ENCODE data around the gene SYNGR4.
A peak's percentile ranks its signal among the peaks of the same experiment; 100 is the strongest.
"Not testable (repeated sequence)": the region's sequence is repeated elsewhere in the genome, so short reads cannot be mapped to it uniquely, and the experiment has no call there.

Gene SYNGR4

DNA sequence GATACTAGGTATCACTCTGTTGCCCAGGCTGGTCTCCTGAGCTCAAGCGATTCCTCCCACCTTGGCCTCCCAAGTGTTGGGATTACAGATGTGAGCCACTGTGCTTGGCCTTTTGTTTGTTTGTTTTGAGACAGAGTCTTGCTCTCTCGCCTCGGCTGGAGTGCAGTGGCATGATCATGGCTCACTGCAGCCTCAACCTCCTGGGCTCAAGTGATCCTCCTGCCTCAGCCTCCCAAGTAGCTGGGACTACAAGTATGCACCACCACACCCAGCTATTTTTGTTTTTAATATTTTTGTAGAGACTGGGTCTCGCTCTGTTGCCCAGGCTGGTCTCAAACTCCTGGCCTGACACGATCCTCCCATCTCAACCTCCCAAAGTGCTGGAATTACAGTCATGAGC lies 7.6 kb downstream of the SYNGR4 start:
- not testable (repeated sequence) for DNase-seq

DNA sequence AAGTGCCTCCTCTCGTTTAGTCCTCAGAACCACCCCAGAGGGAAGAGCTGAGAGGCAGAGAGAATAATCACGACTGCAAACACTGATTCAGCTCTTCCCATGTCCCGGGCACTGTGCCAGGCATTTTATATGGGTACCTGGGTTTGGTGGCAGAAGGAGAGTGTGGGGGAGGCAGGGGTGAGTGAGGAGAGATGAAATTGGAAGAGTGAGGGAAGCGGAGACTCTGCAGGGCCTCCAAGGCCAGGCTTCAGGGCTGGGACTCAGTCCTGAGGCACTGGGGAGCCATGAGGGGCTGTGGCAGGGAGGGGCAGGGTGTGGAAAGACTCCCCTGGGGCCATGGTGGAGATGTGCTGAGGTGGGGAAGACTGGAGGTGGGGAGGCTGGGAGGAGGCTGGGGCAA lies 8.7 kb downstream of the SYNGR4 start:
- no peak for DNase-seq

DNA sequence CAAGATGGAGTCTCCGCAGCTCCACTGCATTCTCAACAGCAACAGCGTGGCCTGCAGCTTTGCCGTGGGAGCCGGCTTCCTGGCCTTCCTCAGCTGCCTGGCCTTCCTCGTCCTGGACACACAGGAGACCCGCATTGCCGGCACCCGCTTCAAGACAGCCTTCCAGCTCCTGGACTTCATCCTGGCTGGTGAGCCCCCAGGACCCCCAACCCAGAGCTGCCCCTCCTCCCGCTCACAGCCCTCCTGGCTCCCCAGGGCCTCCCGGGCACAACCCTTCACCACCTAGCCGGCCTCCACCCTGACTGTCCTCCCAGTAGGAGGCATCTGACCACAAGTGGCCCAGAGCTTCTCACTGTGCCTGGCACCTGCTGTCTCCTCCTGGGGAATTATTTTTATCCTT lies 9.4 kb downstream of the SYNGR4 start:
- no peak for DNase-seq

DNA sequence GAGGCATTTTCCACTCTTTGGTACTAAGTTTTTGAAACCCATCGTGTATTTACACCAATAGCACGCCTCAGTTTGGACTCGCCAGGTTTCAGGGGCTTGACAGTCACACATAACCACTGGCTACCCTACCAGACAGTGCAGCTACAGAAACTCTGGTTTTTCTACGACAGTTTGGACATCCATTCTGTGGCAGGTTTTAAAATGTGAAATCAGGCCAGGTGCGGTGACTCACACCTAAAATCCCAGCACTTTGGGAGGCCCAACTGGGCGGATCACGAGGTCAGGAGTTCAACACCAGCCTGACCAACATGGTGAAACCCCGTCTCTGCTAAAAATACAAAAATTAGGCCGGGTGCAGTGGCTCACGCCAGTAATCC lies 14.0 kb downstream of the SYNGR4 start:
- no peak for DNase-seq

DNA sequence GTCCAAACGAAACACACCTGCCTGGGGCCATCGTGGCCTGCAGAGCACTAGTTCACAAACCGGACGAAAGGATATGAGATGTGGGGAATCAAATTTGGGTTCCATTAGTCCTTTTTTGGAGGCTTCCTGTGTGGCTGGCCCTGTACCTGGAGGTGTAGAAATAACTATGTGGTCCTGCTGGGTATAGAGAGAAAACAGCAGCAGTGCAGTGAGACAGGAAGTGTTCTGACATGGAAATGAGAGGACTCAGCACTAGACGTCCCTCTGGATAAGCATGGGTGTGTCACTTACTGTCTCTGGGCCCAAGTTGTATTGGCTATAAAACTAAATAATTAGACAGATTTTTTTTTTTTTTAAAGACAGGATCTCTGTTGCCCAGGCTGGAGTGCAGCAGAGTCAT lies 14.9 kb downstream of the SYNGR4 start:
- DNase-seq = no peak

DNA sequence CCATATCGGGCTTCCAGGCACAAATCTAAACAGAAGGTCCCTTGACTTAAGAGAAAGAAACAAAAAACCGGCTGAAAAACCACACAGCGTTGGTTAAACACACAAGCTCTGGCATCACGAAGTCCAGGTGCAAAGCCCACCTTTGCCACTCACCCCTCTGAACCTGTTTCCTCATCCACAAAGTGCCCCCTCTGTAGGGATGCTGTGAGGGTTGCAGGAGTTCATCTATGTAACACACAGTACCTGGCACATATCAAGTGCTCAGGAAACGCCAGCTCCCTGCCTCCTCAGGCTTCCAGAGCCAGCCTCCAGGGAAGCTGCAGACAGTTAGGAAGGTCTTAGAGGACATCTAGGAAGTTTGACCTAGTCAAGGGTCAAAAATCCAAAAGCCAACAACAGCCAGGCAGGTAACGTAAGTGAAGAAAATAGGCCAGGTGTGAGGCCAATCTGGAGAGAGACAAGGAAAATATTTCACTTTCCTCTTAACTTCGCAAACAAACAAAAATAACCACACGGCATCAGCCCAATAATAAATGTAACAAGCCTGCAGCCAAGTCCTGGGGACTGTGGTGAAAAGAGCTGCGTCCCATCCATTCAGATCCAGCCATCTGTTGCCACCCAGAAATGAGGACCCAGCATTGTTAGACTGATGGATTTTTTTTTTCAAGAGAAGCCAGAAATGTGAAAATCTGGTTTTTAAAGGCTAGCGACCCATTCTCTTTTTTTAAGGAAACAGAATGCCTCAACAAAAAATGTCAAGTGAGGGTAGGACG lies 17.2 kb downstream of the SYNGR4 start:
- no peak for DNase-seq

DNA sequence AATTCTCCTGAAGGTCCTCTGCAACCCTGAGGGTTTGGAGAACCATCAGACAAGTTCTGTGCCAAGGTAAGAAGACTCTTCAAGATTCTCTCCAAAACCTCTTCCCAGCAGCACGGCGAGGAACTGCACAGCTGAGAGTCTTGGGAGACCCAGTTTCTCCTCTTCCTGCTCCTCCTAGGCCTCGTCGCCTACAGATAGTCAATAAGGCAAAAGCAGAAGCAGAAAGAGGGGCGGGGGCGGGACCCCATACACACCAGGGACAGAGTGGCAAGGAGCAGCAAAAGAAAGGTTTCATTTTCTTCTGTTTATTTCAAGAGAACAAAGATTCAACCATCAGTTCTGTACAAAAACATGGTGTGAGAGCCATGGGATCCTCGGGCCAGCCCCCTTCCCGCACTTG lies 18.1 kb downstream of the SYNGR4 start:
- DNase-seq = no peak

DNA sequence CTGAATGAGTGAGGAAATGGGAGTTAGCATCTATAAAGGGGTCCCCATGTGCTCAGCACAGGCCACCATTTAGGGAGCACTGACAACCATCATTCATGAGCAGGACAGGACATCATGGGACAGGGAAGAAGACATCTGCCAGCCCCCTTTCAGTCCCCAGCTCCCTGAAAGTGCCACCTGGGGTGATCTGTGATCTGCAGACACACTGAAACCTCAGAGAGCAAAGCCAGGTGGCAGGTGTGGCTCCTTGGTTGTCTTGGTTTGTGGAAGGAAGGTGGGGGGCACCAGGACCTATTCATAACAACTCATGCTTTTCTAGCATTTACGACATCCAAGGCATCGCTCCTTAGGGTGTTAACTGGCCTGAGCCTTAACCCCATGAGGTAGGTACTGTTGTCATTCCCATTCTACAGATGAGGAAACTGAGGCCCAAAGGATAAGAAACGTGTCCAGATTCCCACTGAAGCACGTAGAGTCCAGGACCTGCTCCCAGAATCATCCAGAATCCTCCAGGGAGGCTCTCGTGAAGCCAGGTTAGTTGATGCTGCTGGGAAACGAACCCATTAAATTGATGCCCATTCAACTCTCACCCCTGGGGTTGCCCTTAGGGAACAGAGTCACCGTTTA lies 21.4 kb downstream of the SYNGR4 start:
- DNase-seq = no peak

DNA sequence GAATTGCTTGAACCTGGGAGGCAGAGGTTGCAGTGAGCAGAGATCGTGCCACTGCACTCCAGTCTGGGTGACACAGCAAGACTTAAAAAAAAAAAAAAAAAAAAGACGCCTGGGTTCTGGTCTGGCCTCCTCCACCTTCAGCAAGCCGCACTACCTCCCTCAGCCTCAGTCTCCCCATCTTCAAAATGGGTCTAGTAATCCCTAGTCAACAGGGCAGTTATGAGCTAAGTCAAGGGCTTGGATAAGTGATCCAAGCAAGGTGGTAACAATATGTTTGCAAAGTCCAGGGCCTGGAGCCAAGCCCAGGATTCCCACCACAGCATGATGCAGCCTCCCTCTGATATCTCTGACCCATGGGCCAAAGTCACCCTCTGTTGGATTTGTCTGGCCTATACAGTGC lies 22.8 kb downstream of the SYNGR4 start:
- DNase-seq = no peak

DNA sequence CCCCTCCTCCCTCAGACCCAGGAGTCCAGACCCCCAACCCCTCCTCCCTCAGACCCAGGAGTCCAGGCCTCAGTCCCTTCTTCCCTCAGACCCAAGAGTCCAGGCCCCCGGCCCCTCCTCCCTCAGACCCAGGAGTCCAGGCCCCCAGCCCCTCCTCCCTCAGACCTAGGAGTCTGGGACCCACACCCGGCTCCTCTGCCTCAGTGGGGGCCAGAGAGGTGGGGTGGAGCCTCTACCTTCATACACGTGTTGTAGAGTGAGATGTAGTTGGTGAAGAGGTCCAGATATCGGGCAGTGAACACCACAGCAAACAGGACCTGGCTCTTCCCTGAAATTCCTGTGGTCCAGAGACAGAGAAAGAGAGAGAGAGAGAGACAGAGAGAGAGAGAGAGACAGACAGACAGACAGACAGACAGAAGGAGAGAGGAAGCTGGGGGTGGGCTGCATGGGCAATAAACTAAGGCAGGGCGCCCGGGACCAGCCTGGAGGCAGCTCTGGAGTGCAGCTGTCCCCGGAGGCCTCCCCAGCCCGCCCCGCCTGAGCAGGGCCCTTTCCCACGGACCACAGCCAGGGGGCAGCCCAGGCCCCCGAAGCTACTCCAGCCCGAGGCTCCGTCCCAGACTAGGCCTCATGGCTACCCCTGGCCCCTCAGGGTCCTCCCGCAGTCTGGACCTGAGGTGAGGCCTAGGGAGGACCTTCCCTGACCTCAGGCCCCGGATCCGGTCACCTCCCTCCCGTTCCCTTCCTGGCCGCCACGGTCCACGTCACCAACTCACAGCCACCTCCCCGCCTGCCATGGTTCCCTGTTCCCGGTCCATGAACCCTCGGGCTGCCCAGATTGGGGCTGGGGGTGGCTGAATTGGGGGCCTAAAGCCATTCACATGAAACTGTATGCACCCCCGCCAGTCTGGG lies 26.3 kb downstream of the SYNGR4 start:
- DNase-seq = peak; percentile 25 to 41

DNA sequence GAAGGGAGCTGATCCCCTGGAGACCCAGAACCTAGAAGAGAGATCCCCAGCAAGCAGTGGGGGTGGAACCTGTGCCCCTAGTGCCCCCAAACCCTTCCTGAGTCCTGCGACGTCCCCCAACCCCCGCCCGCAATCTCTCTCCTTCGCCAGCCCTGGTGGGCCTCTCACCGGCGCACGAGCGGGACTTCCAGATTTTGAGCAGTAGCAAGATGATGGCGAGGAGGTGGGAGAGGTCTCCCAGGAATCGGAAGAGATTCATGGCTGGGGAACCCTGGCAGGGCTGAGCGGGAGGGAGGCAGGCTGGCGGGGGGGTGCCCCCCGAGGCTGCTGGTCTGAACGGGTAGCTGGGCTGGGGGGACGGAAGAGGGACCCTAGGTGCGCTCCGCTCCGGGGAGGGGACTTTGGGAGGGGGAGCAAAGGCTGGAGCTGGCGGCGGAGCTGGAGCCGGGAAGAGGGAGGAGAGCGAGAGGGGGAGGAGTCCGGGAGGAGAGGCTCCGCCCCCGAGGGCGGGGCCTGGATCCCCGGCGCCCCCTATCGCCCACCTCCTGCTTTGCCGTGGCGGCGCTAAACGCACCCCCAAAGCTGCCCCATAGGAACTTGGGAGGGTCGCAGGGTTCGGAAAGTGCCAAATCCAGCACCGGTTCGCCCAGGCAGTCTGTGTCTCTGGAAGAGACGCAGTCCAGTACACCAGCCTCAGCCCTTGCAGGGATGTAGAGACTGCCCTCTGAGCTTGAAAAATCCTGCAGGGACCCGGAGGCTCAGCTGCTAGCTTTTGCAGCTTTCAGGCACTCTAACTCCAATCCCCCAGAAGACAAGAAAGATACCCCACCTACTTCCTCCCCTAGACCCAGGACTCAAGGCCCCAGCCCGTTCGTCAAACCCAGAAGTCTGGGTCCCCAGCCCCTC lies 27.2 kb downstream of the SYNGR4 start, which contains the start of gene KDELR1:
TSS of gene KDELR1 (minus strand) at position 452 of the 906 bp plus-strand sequence. CDS start at position 259, 193 bp downstream.
- DNase-seq = peak; percentile 59 to 63

DNA sequence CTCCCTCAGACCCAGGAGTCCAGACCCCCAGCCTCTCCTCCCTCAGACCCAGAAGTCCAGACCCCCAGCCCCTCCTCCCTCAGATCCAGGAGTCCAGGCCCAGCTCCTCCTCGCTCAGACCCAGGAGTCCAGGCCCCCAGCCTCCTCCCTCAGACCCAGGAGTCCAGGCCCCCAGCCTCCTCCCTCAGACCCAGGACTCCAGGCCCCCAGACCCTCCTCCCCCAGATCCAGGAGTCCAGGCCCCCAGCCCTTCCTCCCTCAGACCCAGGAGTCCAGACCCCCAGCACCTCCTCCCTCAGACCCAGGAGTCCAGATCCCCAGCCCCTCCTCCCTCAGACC lies 27.8 kb downstream of the SYNGR4 start:
- not testable (repeated sequence) for DNase-seq

DNA sequence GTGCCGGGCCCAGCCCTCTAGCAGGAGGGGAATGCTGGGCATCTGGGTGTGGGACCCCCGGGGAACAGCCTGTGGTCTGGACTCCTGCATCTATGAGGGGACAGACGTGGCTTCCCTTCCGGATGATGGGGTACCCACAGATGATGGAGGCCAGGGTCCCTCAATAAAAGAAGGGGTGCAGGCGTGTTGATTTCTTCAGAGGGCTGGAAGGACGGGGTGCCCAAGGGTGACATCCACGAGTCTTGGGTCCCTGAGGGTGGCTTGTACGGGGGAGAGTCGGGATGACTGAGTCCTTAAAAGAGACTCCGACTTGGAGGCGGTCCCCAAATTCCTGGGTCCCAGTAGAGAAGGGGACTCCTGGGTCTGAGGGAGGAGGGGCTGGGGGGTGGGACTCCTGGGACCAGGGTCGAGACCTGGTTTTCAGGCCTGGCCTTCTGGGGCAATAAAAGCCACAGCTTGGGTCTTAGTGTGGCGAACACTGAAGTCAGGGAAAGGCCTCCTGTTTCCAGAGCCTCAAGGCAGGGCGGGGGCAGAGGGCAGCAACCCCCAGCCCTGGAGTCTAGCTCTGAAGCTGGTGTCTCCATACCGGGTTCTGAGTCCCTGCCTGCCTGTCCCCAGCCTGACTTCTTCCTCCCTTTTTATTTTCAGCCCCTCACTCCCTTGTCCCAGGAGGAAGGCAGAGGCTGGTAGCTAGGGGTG lies 28.8 kb downstream of the SYNGR4 start:
- no peak for DNase-seq

DNA sequence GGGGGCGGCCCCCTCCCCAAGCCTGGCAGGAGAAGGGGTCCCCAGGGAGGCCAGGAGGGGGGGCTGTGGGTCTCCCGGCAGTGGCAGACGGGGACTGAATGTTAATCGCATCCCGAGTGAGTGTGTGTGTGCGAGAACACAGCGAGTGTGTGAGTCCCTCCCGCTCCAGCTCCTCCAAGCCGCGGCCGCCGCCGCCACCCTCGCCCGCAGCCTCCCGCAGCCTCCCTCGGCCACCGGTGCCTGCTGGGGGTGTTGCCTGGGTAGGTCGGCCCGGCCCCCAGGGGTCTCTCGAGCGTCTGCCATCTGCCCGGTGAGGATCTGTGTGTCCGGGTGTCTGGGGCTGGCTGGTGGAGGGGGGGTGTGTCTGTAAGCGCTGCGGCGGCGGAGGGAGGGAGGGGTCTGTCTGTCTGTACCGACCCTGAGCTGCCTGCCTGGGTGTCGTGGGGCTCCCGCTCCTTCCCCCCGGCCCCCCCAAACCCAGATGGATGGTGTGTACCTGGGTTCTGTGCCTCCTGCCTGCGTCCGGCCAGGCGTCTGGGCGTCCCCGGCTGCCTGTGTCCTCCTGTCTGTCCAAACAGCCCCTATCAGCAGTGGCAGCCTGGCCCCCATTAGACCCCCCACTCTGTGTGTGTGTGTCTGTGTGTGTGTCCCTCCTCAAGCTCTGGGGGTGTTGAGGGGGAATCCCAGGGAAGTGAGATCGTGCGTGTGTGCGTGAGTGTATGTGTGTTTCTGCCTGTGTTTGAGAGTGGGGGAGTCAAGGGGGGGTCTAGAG lies 29.6 kb downstream of the SYNGR4 start, which contains the start of gene GRIN2D:
TSS of gene GRIN2D (plus strand) at position 110 of the 772 bp plus-strand sequence. CDS start 4,725 bp downstream, outside the sequence.
- peak; percentile 10 to 13 for DNase-seq

DNA sequence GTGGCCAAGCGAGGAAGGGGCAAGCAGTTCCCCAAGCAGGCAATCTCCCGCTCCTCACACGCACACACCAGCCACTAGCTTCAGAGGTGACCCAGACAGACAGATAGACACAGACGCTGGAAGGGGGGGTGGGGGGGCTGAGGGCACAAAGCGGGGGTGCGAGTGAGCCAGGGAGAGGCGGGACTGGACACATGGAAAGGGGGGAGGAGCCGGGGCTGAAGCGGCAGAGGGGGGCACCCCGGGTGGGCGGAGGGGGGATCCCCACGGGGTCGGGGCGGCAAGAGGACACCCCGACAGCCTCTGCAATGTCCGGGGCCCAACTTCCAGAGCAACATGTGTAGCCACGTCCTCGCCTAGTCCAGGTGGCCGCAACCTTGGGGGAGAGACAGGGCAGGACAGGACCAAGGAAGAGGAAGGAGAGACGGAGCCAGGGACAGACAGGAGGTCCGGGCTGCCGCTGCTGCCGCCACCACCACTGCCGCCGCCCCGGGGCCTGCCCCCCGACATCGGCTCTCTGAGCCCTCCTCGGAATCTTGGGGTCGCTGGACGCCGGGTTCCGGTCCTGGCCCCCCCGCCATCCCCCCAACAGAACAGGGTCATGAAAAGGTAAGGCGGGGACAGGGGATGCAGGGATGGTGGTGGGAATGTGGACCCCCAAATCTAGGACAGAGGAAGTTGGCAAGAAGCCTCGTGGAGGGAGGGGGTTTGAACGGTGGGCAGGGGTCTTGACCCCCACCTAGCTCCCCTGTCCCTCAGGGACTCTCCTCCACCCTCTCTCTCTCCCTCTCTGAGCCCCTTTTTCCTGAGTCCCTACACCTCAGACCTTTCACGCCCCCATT lies 30.4 kb downstream of the SYNGR4 start:
- DNase-seq = peak in 1 of 2 experiments; percentile 3

DNA sequence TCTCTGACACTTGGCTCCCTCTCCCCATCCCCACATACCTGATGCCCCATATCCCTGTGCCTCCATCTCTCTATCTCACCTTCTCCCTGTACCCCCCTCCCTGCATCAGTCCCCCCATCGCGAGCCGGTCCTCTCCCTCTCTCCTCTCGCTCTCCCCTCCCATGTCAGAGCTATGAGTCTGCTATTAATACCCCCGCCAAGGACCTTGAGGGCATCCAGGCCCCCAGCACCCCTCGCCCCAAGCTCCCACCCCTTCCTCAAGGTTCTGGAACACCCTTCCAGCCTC lies 30.9 kb downstream of the SYNGR4 start:
- no peak for DNase-seq

DNA sequence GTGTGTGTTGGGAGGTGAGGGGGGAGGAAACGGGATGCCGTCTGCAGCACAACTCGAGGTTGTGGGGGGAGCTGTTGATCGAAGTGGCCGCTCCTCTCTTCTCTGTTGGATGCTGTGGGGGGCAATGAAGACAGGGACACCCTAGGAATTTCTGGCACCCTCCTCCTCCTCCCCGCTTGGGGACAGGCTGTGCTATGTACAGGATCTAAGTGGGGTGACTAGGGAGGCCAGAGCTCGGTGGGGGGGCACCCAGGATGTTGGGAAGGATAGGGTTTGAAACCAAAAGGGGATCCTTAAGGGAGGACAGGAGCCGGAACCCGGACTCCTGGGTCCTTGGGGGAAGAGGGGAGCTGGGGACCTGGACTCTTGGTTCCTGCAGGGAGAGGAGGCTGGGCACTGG lies 31.3 kb downstream of the SYNGR4 start:
- no peak for DNase-seq

DNA sequence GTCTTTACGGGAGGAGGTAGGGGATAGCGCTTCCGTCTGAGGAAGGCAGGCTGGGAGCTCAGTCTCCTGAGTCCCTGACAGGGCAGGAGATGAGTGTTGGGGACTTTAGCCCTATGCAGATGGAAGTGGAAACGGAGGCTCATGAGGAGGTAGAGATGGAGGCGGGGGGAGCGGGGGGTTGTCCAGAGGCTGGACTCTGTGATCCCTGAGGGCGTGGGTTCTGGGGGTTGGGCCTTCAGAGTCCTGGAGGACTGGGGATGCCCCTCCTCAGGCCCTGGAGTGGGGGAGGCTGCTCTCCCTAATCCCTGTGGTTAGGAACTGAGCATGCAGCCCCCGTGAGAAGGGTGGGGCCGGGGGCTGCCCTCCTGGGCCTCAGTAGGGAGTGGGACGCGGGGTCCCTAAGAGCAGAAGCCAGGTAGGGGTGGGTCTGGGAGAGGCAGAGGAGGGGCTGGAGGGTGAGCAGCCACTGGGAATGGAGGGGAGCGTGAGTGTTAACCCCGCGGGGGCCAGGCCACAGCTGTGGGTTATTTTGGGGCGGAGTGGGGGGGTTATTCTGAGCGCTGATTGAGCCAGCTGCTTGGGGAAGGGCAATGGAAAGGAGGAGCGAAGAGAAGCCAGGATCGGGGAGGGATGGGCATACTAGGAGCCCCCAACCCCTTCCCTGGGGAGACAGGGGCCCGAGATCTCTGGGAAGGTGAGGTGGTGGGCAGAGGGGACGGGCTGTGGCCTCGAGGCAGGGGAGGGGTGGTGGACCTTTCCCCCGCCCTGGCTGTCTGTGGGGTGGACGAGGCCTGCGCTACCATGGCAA lies 32.1 kb downstream of the SYNGR4 start:
- no peak for DNase-seq

DNA sequence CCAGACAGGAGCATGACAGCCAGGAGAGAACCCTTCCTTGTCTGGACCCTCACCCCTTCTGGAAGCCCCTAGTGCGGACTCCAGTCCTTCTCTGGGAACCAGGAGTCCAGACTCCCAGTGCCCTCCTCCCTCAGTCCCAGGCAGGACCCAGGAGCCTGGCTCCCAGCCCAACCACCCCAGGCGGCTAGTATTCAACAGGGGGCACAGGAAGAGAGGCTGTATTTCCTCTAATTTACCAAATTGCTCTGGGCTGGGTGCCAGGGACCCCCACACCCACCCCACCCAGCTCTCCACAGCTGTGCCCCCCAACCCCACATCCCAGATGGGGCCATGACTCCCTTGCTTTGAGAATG lies 32.6 kb downstream of the SYNGR4 start:
- no peak for DNase-seq
